Measurements from ENCODE around the gene PCDH9. TPM values are rescaled to one million over a fixed set of nuclear protein-coding genes. Genes with fewer than 3 reads are reported as not detected.

PCDH9 gene
- total and polyA plus RNA-seq, 2 of the 13 experiments (the other 11 are each of a cell fraction or from before 2014, with no cell fraction given), result 0.09 TPM; not detected in 1

GRCh38 chr13:67277581-67277980 is 47.4 kb upstream of the PCDH9 start:
- H2AFZ ChIP-seq (ENCODE audit: low read length), result no peak overlapping the region
- BruUV-seq (replicated peaks), result no TSS peak
- WGBS (ENCODE audit: low lambda C conversion rate), result 2% methylated on average over 1 of the region's 1 CpG
- H3K27me3 ChIP-seq (ENCODE audit: control insufficient read depth in 1 of 2, insufficient read depth in 2 of 2, low read length in 2 of 2), result no peaks in the 10 kb centered on the region
- H3K36me3 ChIP-seq (replicated peaks in 1 of 2; ENCODE audit: control insufficient read depth in 1 of 2, insufficient read depth in 2 of 2, low read length in 2 of 2), result no peaks in the 10 kb centered on the region
- ChIA-PET CTCF (ENCODE audit: low intra/inter-chr PET ratio, low total read pairs) (no interaction called here), POLR2A (no interaction called here)
- no peak for ATAC-seq
- H3K4me1 ChIP-seq (ENCODE audit: insufficient read depth, low read length), result no peaks in the 10 kb centered on the region
- no peaks in the 10 kb centered on the region for H3K9me3 ChIP-seq (ENCODE audit: low read length)
- H3K27ac ChIP-seq (ENCODE audit: extremely low read length, insufficient read depth, low read length), result no peak overlapping the region
- H3K4me2 ChIP-seq (ENCODE audit: low read depth, low read length), result no peak overlapping the region
- no peak overlapping the region for H3K9ac ChIP-seq (ENCODE audit: insufficient read depth, low read depth, low read length)
- DNase-seq (ENCODE audit: low spot score), result no peak
- no peak overlapping the region for H3K4me3 ChIP-seq (replicated peaks in 1 of 3; ENCODE audit: insufficient read depth in 1 of 3, low read depth in 2 of 3, low read length in 3 of 3)
- no peak for FAIRE-seq
- intact Hi-C loops (cut with micrococcal nuclease; ENCODE audit: unreplicated experiment) (no loop called here), in situ Hi-C loops (cut with HindIII; ENCODE audit: extremely low pct_ligation_motif_present, low pct_unique_long_range_greater_than_20kb) (no loop called here)
- H4K20me1 ChIP-seq (ENCODE audit: insufficient read depth, low read length), result no peaks in the 10 kb centered on the region
- TF ChIP-seq SIN3A (IDR thresholded peaks at IDR 0.05; ENCODE audit: borderline replicate concordance, low read depth, low read length) (no peak), KLF9 (CRISPR knock-in tag; IDR thresholded peaks at IDR 0.05; ENCODE audit: low read depth) (no peak), RCOR2 (CRISPR knock-in tag; IDR thresholded peaks at IDR 0.05) (no peak), HHEX (CRISPR knock-in tag; IDR thresholded peaks at IDR 0.05) (no peak), ZFP36 (IDR thresholded peaks at IDR 0.05; ENCODE audit: borderline replicate concordance, low read depth, low read length, partially characterized antibody) (no peak), ZNF552 (CRISPR knock-in tag; IDR thresholded peaks at IDR 0.05; ENCODE audit: borderline replicate concordance) (no peak), TMF1 (CRISPR knock-in tag; IDR thresholded peaks at IDR 0.05; ENCODE audit: low read depth) (no peak)
- H3K79me2 ChIP-seq (ENCODE audit: insufficient read depth, low read length), result no peaks in the 10 kb centered on the region

GRCh38 chr13:67275351-67275960 is 45.3 kb upstream of the PCDH9 start:
- Histone ChIP-seq H3K9ac (ENCODE audit: insufficient read depth, low read depth, low read length) (no peak overlapping the region), H3K27ac (ENCODE audit: extremely low read length, insufficient read depth, low read length) (no peak overlapping the region), H3K79me2 (ENCODE audit: insufficient read depth, low read length) (no peaks in the 10 kb centered on the region), H3K4me1 (ENCODE audit: insufficient read depth, low read length) (no peaks in the 10 kb centered on the region), H3K4me2 (ENCODE audit: low read depth, low read length) (no peak overlapping the region), H2AFZ (ENCODE audit: low read length) (no peak overlapping the region), H4K20me1 (ENCODE audit: insufficient read depth, low read length) (no peaks in the 10 kb centered on the region), H3K4me3 (replicated peaks in 1 of 3; ENCODE audit: insufficient read depth in 1 of 3, low read depth in 2 of 3, low read length in 3 of 3) (no peak overlapping the region), H3K27me3 (ENCODE audit: control insufficient read depth in 1 of 2, insufficient read depth in 2 of 2, low read length in 2 of 2) (no peaks in the 10 kb centered on the region), H3K9me3 (ENCODE audit: low read length) (no peaks in the 10 kb centered on the region), H3K36me3 (replicated peaks in 1 of 2; ENCODE audit: control insufficient read depth in 1 of 2, insufficient read depth in 2 of 2, low read length in 2 of 2) (no peaks in the 10 kb centered on the region)
- 18% methylated on average over 6 of the region's 6 CpGs for WGBS (ENCODE audit: low lambda C conversion rate)
- FAIRE-seq (no peak), ATAC-seq (no peak), DNase-seq (ENCODE audit: low spot score) (no peak)
- in situ Hi-C loops (cut with HindIII; ENCODE audit: extremely low pct_ligation_motif_present, low pct_unique_long_range_greater_than_20kb), result no loop called here
- CTCF ChIA-PET (ENCODE audit: low intra/inter-chr PET ratio, low total read pairs), result no interaction called here
- no TSS peak for BruUV-seq (replicated peaks)
- POLR2A ChIA-PET, result no interaction called here
- intact Hi-C loops (cut with micrococcal nuclease; ENCODE audit: unreplicated experiment), result no loop called here
- TF ChIP-seq ZNF34 (CRISPR knock-in tag; IDR thresholded peaks at IDR 0.05; ENCODE audit: borderline replicate concordance), result no peak
- no peak for TF ChIP-seq ZNF7 (CRISPR knock-in tag; IDR thresholded peaks at IDR 0.05)
- TF ChIP-seq CHCHD3 (CRISPR knock-in tag; IDR thresholded peaks at IDR 0.05), result no peak
- no peak for TF ChIP-seq HBP1 (CRISPR knock-in tag; IDR thresholded peaks at IDR 0.05; ENCODE audit: low read depth)
- no peak for TF ChIP-seq ZNF260 (CRISPR knock-in tag; IDR thresholded peaks at IDR 0.05; ENCODE audit: borderline replicate concordance, low read depth)
- no peak for TF ChIP-seq HINFP (CRISPR knock-in tag; IDR thresholded peaks at IDR 0.05; ENCODE audit: low read depth)
- no peak for TF ChIP-seq ZFP41 (CRISPR knock-in tag; IDR thresholded peaks at IDR 0.05; ENCODE audit: borderline replicate concordance)
- TF ChIP-seq RNF219 (CRISPR knock-in tag; IDR thresholded peaks at IDR 0.05), result no peak
